ENCODE measurements around the gene ABCC1.

The ABCC1 gene

GRCh38 chr16:16120382-16121184 lies 171.2 kb downstream of the ABCC1 start:
- DNase-seq = no peak

- peak; percentile 12 for DNase-seq
These were observed 171.8 kb downstream of the ABCC1 start for GRCh38 chr16:16121185-16121727.

- no peak for DNase-seq
These were observed 172.8 kb downstream of the ABCC1 start for GRCh38 chr16:16122264-16122663.

- DNase-seq = no peak
These were observed 175.0 kb downstream of the ABCC1 start for GRCh38 chr16:16124438-16124837.

GRCh38 chr16:16124974-16125373 lies 175.6 kb downstream of the ABCC1 start:
- DNase-seq = no peak

GRCh38 chr16:16126896-16127295 lies 177.5 kb downstream of the ABCC1 start:
- no peak for DNase-seq

- peak; percentile 79 for DNase-seq
These were observed 178.2 kb downstream of the ABCC1 start for GRCh38 chr16:16127469-16128116.

GRCh38 chr16:16131204-16131603 lies 181.8 kb downstream of the ABCC1 start:
- no peak for DNase-seq

GRCh38 chr16:16131659-16132058 lies 182.2 kb downstream of the ABCC1 start:
- DNase-seq = no peak

GRCh38 chr16:16133943-16134604 lies 184.7 kb downstream of the ABCC1 start:
- DNase-seq = no peak

GRCh38 chr16:16136588-16136987 lies 187.2 kb downstream of the ABCC1 start:
- DNase-seq = no peak

- no peak for DNase-seq
These were observed 187.7 kb downstream of the ABCC1 start for GRCh38 chr16:16137110-16137509.

GRCh38 chr16:16138034-16138635 lies 188.7 kb downstream of the ABCC1 start:
- DNase-seq = no peak

GRCh38 chr16:16139061-16139460 lies 189.6 kb downstream of the ABCC1 start:
- DNase-seq = no peak

- no peak for DNase-seq
These were observed 190.4 kb downstream of the ABCC1 start for GRCh38 chr16:16139806-16140205.

GRCh38 chr16:16140537-16140936 lies 191.1 kb downstream of the ABCC1 start:
- no peak for DNase-seq

- DNase-seq = no peak
These were observed 191.7 kb downstream of the ABCC1 start for GRCh38 chr16:16141141-16141540.

GRCh38 chr16:16141784-16142396 lies 192.5 kb downstream of the ABCC1 start:
- no peak for DNase-seq

- DNase-seq = peak; percentile 25
These were observed 193.8 kb downstream of the ABCC1 start for GRCh38 chr16:16143038-16143763.

- no peak for DNase-seq
These were observed 194.5 kb downstream of the ABCC1 start for GRCh38 chr16:16143931-16144330.

GRCh38 chr16:16144416-16144815 lies 195.0 kb downstream of the ABCC1 start:
- DNase-seq = no peak

GRCh38 chr16:16145286-16145685 lies 195.9 kb downstream of the ABCC1 start:
- no peak for DNase-seq

Measured in activated CD4-positive, alpha-beta T cell treated with anti-CD3 and anti-CD28 coated beads, Interleukin-2, Interleukin-6, amounts not matched to agents 100 ng/mL and 50 ng/mL, durations not matched to agents 16 hours and 8 hours (primary cell).